GM21717 (cell line): ENCODE results near the gene AGAP3.

Experiments
- ATAC-seq: cut with Tn5 transposase; IDR thresholded peaks from one replicate; pipeline ENCODE4 v1.9.1; 2021; ENCODE audit warnings: mild to moderate bottlenecking, moderate library complexity; ENCODE audit not compliant: unreplicated experiment

AGAP3 gene

GRCh38 chr7:151152643-151153513 is 66.6 kb downstream of the AGAP3 start:
- no peak for ATAC-seq

GRCh38 chr7:151157645-151158329 is 71.5 kb downstream of the AGAP3 start:
- no peak for ATAC-seq

GRCh38 chr7:151161757-151162156 is 75.5 kb downstream of the AGAP3 start:
- no peak for ATAC-seq

DNA sequence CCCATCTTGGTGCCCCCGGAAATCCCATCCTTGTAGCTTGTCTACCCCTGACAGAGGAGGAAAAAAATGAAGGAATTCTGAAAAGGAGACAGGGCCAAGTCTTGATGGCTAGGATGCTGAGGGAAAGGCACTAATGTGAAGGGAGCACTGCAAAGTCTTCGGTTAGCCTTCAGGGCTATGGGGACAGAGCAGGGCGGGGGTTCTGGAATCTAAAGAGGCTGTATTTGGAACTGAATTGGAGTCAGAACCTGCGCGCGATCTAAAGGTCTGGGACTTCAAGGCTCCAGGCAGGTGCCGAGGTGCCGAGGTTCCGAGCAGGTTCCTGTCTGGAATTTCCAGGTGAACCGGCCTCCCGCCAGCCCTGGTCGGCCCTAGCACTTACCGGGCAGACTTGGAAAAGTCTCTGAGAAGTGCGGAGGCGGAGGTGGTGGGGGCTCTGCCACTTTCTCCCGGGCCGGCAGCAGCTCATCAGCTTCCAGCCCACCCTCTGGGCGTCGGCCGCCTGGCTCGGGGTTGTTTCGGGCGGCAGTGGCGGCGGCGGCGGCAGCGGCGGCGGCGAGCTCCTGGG is 80.4 kb downstream of the AGAP3 start:
- ATAC-seq = no peak

- ATAC-seq = no peak
Measured at GRCh38 chr7:151167197-151167961, 81.1 kb downstream of the AGAP3 start, which contains the start of gene GBX1. Gene GBX1 (minus strand): TSS chr7:151167694. CDS start chr7:151167548, 146 bp downstream.

DNA sequence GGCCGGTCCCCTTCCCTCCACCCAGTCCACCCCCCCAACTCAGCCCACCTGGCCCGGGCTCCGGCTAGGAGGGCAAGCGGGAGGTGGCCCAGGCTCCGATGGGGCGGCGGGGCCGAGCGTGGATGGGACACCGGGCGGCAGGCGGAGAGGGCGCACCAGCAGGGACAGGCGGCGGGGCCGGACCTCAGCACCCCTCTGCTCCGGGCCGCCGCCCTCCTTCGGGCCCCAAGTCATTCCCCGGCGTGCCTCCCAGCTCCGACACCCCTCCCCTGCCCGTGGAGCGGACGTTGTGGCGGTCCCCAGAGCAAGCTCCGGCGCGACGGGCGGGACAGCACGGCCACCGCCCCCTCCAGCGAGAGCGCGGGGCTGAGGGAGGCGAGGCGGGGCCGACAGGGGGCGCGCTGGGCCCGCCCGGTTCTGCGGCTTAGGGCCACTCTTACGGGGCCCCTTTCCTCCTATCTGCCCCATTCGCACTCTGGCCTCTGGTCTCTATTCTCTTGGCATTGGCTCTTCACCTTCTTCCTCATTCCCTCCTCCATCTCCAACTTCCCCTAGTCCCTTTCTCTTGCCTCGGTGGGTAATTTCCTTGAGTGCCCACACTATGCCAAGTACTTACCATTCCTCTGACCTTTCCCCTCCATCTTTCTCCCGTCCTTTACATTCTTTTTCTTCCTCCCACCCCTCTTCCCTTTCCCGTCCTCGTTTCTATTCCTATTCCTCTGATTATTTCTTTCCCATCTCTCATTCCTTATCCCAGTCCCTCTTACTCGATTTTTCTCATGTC is 81.9 kb downstream of the AGAP3 start:
- ATAC-seq = no peak

- ATAC-seq = no peak
Measured at GRCh38 chr7:151168787-151169162, 82.5 kb downstream of the AGAP3 start.

DNA sequence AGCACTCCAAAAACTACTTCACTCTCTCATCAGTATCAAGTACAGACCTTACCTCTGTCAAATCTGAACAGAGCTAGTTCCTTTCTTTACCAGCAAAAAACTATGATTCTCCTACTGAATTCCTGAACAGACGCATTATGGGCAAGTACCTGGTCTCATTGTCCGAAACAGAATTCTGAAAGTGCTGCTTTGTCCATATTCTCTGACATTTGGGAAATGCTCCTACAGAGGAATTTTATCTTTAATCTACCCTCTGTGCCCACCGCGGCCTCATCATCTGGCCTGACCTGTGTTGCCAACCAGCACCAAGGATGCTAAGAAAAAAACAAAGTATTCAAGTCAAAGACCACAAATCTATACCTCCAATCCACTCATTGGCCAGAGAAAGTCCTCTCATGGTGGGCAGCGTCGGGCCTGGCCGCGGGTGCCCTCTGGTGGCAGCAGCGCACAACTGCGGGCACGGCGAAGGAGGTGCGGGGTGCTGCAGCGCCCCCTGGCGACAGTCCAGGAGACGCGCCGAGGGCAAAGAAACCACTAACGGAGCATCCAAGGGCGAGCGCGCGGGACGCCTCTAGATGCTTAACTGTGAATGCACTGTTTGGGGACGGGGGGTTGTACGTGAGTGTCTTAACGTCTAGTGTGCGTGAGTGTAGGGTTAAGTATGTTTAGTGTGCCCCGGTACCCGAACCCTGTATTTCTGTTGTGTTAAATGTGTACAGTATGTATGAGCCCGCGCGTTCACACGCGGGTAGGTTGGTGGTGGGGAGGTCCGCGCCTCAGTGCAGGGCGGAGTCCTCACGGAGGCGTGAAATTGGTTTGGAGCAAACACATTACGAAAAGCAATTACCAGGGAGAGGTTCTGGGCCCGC is 86.2 kb downstream of the AGAP3 start:
- ATAC-seq = peak; percentile 74

DNA sequence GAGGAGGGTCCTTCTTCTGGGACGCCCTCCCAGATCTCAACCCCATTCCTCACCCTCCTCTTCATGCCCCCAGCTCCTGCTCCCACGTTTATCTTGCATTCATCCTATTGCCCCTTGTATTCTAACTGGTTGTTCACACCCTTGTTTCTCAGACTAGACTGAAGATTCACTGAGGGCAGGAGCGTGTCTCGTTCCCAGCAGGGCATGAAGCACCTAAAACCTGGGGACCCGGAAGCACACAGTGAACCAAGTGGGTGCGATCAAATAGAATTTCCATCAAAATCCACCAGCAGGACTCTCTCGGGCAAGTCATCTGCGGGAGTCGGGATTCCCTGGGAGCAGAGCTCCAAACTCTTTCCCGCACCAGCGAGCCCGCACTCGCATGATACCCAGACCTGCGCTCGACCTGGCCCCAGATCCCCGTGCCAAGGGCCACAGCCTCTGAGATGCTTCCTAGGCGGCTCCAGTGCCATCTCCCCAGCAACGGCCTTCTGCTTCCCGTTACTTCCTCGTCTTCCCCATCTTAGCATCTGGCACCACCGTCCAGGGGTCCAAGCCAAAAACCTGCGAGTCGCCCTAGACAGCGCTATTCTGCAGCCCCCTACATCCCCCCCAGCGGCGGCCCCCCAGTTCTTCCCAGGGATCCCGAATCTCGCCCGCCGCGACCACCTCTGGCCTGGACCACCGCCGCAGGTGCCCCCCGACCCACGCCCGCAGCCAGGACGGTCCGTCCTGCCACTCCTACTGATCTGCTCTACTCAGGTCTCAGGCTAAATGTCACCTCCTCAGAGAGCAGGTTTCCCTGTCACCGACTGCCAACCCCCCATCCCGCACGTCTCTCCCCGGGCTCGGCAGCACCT is 87.3 kb downstream of the AGAP3 start:
- ATAC-seq = no peak

GRCh38 chr7:151174246-151175046 is 88.2 kb downstream of the AGAP3 start:
- ATAC-seq = no peak

DNA sequence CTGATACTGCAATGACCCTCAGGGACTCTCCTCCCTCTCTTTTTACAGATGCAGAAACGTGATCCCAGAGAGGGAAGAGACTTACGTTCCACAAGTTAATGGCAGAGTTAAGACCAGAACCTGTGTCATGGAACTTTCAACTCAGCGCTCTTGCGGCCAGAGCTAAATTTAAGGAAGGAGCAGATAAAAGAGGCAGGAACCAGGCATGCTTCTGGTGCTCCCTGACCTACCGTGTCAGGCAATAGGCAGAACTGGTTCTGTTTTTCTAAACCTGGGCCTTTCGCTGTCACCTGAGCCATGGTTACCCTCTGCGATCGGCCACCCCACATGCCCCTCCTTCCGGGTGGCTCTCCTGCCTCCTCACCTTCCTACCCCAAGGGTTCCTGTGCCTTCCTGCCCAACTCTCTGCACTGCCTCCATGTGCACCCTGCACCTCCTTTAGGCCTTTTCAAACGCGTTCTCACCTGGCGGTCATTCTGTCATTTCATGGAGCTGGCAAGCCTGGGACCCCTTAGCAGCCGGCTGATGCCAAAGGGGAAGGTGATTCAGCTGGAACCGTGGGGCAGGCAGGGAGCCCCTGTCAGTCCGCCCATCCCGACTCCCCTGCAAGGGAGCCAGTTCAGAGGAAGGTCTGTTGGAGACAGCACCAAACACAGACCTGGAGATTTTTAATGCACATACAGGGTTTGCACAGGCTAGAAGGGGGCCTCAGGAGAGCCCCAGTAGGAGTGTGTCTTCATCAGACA is 88.9 kb downstream of the AGAP3 start:
- ATAC-seq = no peak

DNA sequence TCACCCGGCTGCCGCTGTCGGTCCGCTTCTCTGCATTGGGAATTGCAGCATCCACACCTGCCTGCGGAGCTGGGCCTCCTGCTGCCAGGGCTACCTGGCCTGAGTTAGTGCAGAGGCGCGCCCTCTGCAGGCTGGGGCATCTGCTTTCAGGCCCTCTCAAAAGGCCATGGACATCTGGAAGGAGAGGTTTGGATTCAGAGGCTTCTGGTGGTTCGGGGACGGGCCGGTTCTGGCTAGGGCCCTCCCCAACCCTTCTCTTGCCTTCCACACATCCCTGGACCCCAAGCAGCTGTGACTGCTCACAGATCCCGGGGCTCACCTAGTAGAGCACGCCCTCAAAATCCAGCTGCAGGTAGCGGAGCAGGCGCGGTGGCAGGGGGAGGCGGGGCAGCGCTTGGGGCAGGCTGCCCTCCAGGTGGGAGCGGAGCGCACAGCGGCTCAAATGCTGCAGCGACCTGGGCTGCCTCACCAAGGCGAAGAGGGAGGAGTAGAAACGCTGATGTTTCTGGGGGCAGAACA is 89.6 kb downstream of the AGAP3 start:
- no peak for ATAC-seq

DNA sequence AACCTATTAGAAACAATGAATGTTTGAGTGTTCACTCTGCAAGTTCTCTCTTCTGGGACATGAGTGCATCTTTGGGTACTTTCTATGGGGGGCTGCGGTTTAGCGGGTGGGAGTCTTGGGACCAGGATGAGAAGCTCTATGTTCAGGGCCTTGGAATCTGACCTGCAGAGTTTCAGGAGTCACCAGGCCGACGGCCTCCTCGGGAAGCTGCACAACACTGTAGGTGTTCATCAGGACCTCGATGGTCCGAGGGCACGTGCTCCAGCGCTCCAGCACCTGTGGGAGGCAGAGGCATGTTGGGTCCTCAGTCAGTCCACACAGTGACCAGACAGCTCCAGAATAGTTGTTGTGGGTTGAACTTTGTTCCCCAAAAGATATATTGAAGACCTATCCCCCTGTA is 90.1 kb downstream of the AGAP3 start:
- no peak for ATAC-seq

DNA sequence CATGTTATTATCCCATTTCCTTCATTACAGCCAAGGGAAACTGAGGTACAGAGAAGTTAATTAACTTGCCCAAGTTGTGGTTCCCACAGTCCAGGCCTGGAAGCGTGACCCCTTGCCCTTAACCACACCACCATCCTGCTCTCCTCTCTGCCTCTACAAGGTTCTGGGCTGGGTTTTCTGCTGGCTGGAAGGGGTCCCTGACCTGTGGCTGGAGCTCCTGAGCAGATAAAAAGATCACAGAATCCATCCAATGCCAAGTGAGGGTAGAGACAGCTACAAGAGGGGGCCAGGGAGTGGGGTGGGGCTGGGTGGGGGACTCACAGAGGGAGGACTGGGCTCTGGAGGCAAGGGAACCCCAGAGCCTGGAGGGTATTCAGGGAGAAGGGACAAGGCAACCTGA is 91.0 kb downstream of the AGAP3 start:
- ATAC-seq = no peak

DNA sequence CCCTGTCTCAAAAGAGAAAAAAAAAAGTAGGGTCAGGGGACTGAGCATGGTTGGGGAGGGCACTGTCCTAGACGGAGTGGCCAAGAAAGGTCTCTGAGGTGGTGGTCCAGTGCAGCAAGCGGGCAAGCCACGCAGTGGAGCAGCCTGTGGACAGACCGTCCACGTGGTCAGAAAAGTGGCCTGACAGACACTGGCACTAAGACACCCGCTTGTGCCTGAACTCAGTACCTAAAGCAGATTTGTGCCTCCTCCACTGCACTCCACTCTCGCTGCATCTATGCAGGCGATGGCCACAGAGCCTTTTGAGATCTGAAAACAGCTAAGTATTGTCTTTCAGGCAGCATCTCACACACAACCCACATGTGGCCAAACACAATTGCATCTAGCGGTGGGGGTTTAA is 92.0 kb downstream of the AGAP3 start:
- no peak for ATAC-seq

- ATAC-seq = no peak
Measured at GRCh38 chr7:151178831-151179230, 92.6 kb downstream of the AGAP3 start.
